SU-DHL-6 (cell line): Measurements from ENCODE around the gene NME7.

ENCODE experiments used
- CTCF ChIP-seq: fragments of 200-600 bp; sonication (generic); IDR thresholded peaks from one replicate; pipeline ENCODE4 v1.5.1; 2017; ENCODE audit warnings: antibody characterized with exemption, mild to moderate bottlenecking, low read length, moderate library complexity; ENCODE audit not compliant: insufficient read depth, poor library complexity, severe bottlenecking
- EZH2phosphoT487 ChIP-seq: fragments of 200-600 bp; sonication (generic), shearing (Covaris generic); conservative IDR thresholded peaks from 2 replicates; pipeline ENCODE4 v1.6.1; 2018; ENCODE audit warnings: mild to moderate bottlenecking, antibody characterized with exemption, low read length, moderate library complexity, mixed read lengths

- TF ChIP-seq CTCF (no peak), EZH2phosphoT487 (no peak)
Observed at GRCh38 chr1:169103002-169103401, 264.6 kb downstream of the NME7 start.
